ENCODE data around the gene FOXL1. TPM values are rescaled to one million over a fixed set of nuclear protein-coding genes. Genes with fewer than 3 reads are reported as not detected.
A peak's percentile ranks its signal among the peaks of the same experiment; 100 is the strongest.

Gene FOXL1
- total RNA-seq, 1 donor from 2014 or later, result 6.4 TPM

DNA sequence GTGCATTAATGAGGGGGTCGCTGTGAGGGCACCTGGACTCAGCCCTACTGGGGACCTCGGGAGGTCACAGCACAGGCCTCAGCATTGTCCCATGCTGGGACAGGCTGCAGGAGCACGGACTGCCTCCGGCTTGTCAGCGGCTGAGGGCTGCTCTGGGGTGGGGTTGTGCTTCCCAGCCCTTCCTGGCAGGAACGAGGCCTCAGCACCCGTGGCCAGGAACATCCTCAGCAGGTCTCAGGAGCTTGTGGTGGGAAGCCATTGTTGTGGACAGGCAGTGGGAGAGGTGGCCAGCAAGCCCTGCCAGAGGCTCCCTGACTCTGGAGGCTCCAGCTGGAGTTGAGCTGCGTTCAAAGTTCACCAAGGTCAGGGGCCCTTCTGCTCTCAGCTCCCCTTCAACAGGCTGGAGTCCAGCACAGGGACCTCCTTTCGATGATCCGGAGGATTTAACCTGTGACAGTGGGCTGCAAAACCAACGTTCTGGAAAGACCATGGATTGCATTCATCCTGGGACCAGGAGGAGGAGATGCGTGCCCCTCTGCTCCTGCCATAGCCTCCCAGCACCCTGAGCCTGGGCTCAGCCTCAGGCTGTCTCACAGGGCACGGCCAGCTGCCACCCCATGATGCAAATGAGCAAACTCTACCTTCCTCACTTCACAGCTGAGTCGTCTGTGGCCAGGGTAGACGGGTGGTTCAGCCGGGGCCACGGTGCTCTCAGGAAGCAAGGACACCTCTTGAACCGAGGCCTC lies 32.6 kb downstream of the FOXL1 start:
- TF ChIP-seq, protein P1, sequence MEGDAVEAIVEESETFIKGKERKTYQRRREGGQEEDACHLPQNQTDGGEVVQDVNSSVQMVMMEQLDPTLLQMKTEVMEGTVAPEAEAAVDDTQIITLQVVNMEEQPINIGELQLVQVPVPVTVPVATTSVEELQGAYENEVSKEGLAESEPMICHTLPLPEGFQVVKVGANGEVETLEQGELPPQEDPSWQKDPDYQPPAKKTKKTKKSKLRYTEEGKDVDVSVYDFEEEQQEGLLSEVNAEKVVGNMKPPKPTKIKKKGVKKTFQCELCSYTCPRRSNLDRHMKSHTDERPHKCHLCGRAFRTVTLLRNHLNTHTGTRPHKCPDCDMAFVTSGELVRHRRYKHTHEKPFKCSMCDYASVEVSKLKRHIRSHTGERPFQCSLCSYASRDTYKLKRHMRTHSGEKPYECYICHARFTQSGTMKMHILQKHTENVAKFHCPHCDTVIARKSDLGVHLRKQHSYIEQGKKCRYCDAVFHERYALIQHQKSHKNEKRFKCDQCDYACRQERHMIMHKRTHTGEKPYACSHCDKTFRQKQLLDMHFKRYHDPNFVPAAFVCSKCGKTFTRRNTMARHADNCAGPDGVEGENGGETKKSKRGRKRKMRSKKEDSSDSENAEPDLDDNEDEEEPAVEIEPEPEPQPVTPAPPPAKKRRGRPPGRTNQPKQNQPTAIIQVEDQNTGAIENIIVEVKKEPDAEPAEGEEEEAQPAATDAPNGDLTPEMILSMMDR (IDR thresholded peaks at IDR 0.05), result no peak
- Mint-ChIP-seq H3K4me1 (ENCODE audit: unreplicated experiment) (peaks cover 47% of the 10 kb centered on the region), H3K36me3 (ENCODE audit: unreplicated experiment) (peaks cover 5% of the 10 kb centered on the region), H3K27me3 (ENCODE audit: unreplicated experiment) (no peaks in the 10 kb centered on the region), H3K4me3 (ENCODE audit: unreplicated experiment) (no peak overlapping the region), H3K9me3 (ENCODE audit: unreplicated experiment) (no peaks in the 10 kb centered on the region), H3K27ac (ENCODE audit: unreplicated experiment) (peak overlapping the region; percentile 97)
- no peak for DNase-seq (ENCODE audit: extremely low spot score, unreplicated experiment)

DNA sequence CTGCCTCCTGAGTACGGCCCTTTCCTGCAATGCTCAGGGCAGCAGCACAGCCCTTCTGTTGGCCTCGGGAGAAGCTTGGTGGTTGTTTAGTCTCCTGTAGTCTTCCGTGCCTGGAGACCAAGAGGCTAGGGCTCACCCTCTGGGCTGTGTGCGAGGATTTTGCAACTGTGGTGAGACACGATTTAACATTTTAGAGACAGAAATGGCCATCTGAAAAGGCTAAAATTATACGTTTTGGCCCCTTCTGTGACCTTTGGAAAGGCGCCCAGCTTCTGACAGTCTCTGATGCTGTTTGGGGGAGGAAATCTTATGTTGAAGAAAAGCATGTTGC lies 33.1 kb downstream of the FOXL1 start:
- Mint-ChIP-seq H3K27ac (ENCODE audit: unreplicated experiment) (peak overlapping the region; percentile 97), H3K4me3 (ENCODE audit: unreplicated experiment) (no peak overlapping the region), H3K36me3 (ENCODE audit: unreplicated experiment) (peaks cover 5% of the 10 kb centered on the region), H3K9me3 (ENCODE audit: unreplicated experiment) (no peaks in the 10 kb centered on the region), H3K27me3 (ENCODE audit: unreplicated experiment) (no peaks in the 10 kb centered on the region), H3K4me1 (ENCODE audit: unreplicated experiment) (peaks cover 47% of the 10 kb centered on the region)
- DNase-seq (ENCODE audit: extremely low spot score, unreplicated experiment), result no peak
- TF ChIP-seq, protein P1 (IDR thresholded peaks at IDR 0.05), result no peak

DNA sequence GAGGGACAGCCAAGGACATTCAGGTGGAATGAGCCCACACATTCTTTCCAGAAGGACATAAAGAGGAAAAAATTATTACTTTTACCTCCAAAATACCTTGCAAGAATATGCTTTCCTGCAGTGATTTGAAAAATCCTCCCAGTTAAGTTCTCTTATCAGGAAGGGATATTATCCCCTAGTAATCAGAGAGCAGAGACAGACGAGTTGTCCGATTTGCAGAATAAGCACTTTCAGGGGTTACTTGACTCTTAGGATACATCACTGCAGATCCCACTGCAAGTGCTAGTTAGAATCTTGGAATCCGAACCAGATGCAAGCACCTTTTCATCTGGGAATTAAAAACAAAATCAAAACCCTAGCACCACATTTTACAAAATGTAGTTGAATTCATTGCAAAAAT lies 33.6 kb downstream of the FOXL1 start:
- DNase-seq (ENCODE audit: extremely low spot score, unreplicated experiment), result no peak
- H3K4me3 Mint-ChIP-seq (ENCODE audit: unreplicated experiment), result no peak overlapping the region
- TF ChIP-seq, protein P1 (IDR thresholded peaks at IDR 0.05), result no peak
- H3K27me3 Mint-ChIP-seq (ENCODE audit: unreplicated experiment), result no peaks in the 10 kb centered on the region
- H3K9me3 Mint-ChIP-seq (ENCODE audit: unreplicated experiment), result no peaks in the 10 kb centered on the region
- peaks cover 49% of the 10 kb centered on the region for H3K4me1 Mint-ChIP-seq (ENCODE audit: unreplicated experiment)
- H3K36me3 Mint-ChIP-seq (ENCODE audit: unreplicated experiment), result peaks cover 5% of the 10 kb centered on the region
- peak overlapping the region; percentile 97 for H3K27ac Mint-ChIP-seq (ENCODE audit: unreplicated experiment)

DNA sequence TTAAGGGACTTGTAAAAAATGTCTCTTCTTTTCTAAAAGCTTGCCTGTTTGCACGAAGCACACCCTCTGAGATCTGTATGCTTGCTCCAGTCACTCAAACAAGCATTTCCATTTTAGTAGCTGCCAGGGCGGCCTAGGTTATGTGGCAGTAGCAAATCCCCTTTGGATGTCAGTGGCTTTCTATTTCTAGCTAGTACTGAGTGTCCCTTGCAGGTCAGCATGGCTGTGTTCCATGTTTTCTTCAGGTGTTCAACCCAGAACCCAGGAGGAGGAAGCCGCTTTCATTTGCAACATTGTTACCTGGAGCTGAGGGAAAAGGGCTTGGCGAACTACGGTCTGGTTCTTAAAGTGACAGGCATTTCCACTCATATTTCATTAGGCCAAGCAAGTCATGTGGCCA lies 36.4 kb downstream of the FOXL1 start:
- Mint-ChIP-seq H3K4me1 (ENCODE audit: unreplicated experiment) (peaks cover 39% of the 10 kb centered on the region), H3K36me3 (ENCODE audit: unreplicated experiment) (peaks cover 5% of the 10 kb centered on the region), H3K9me3 (ENCODE audit: unreplicated experiment) (no peaks in the 10 kb centered on the region), H3K27me3 (ENCODE audit: unreplicated experiment) (no peaks in the 10 kb centered on the region), H3K4me3 (ENCODE audit: unreplicated experiment) (no peak overlapping the region), H3K27ac (ENCODE audit: unreplicated experiment) (no peak overlapping the region)
- DNase-seq (ENCODE audit: extremely low spot score, unreplicated experiment), result no peak
- TF ChIP-seq, protein P1 (IDR thresholded peaks at IDR 0.05), result no peak

DNA sequence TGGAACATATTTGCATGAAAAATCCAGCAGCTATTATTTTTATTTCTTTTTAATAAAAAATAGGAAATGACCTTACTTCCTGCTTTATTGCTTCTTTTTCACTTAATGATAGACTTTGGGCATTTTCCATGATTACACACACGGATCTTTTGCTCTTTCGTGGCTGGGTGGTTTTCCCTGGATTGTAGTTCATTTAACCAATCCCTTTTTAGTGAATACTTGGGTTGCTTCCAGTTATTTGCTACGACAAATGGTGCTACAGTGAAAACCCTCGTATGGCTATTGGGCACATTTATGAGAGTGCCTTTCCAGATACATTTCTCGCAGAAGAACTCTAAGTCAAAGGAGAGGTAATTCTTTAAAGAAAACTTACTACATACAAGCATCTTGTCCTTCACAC lies 38.6 kb downstream of the FOXL1 start:
- Mint-ChIP-seq H3K4me3 (ENCODE audit: unreplicated experiment) (no peak overlapping the region), H3K36me3 (ENCODE audit: unreplicated experiment) (peaks cover 5% of the 10 kb centered on the region), H3K9me3 (ENCODE audit: unreplicated experiment) (no peaks in the 10 kb centered on the region), H3K27ac (ENCODE audit: unreplicated experiment) (no peak overlapping the region), H3K27me3 (ENCODE audit: unreplicated experiment) (no peaks in the 10 kb centered on the region), H3K4me1 (ENCODE audit: unreplicated experiment) (peaks cover 17% of the 10 kb centered on the region)
- no peak for DNase-seq (ENCODE audit: extremely low spot score, unreplicated experiment)
- TF ChIP-seq, protein P1 (IDR thresholded peaks at IDR 0.05), result no peak

Measured in osteocyte (in vitro differentiated cells).